ENCODE data around the gene DHRSX.

DNA sequence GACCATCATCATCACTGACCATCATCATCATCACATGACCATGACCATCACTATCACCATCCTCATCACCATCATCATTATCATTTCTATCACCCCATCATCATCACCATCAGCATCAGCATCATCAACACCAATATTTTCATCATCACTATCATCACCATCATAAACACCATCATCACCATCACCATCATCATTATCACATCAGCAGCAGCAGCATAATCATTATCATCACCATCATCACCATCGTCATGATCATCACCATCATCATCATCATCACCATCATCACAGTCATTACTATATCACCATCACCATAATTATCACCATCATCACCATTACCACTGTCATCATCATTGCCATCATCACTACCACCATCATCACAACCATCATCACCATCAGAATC lies 117.6 kb downstream of the DHRSX start:
- TF ChIP-seq, protein P1, sequence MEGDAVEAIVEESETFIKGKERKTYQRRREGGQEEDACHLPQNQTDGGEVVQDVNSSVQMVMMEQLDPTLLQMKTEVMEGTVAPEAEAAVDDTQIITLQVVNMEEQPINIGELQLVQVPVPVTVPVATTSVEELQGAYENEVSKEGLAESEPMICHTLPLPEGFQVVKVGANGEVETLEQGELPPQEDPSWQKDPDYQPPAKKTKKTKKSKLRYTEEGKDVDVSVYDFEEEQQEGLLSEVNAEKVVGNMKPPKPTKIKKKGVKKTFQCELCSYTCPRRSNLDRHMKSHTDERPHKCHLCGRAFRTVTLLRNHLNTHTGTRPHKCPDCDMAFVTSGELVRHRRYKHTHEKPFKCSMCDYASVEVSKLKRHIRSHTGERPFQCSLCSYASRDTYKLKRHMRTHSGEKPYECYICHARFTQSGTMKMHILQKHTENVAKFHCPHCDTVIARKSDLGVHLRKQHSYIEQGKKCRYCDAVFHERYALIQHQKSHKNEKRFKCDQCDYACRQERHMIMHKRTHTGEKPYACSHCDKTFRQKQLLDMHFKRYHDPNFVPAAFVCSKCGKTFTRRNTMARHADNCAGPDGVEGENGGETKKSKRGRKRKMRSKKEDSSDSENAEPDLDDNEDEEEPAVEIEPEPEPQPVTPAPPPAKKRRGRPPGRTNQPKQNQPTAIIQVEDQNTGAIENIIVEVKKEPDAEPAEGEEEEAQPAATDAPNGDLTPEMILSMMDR (IDR thresholded peaks at IDR 0.05; ENCODE audit: insufficient read depth, low read depth, low read length), result no peak
- no peak for TF ChIP-seq EZH2 (IDR thresholded peaks at IDR 0.05; ENCODE audit: insufficient read depth, low read length)
